Ishikawa (cell line): ENCODE results near the gene F10.

Experiments used
- CEBPB ChIP-seq: IDR thresholded peaks from 2 replicates; pipeline ENCODE4 v1.6.1; 2012
- CREB1 ChIP-seq: IDR thresholded peaks from 2 replicates; pipeline ENCODE4 v1.6.1; 2012; ENCODE audit warnings: low read depth
- EGR1 ChIP-seq: IDR thresholded peaks from 2 replicates; pipeline ENCODE4 v1.6.1; 2012
- EP300 ChIP-seq: IDR thresholded peaks from 2 replicates; pipeline ENCODE4 v1.6.1; 2012; ENCODE audit warnings: borderline replicate concordance
- FOXM1 ChIP-seq: IDR thresholded peaks from 2 replicates; pipeline ENCODE4 v1.6.1; 2012; ENCODE audit warnings: low read depth, borderline replicate concordance
- MAX ChIP-seq: IDR thresholded peaks from 2 replicates; pipeline ENCODE4 v1.6.1; 2012
- NFIC ChIP-seq: IDR thresholded peaks from 2 replicates; pipeline ENCODE4 v1.6.1; 2012
- RAD21 ChIP-seq: IDR thresholded peaks from 2 replicates; pipeline ENCODE4 v1.6.1; 2012; ENCODE audit warnings: low read depth
- REST ChIP-seq: IDR thresholded peaks from 2 replicates; pipeline ENCODE4 v1.6.1; 2012; ENCODE audit warnings: low read depth, mild to moderate bottlenecking
- TAF1 ChIP-seq: IDR thresholded peaks from 2 replicates; pipeline ENCODE4 v1.6.1; 2012; ENCODE audit warnings: low read depth, mild to moderate bottlenecking
- TCF12 ChIP-seq: IDR thresholded peaks from 2 replicates; pipeline ENCODE4 v1.6.1; 2012; ENCODE audit warnings: low read depth
- TEAD4 ChIP-seq: IDR thresholded peaks from 2 replicates; pipeline ENCODE4 v1.6.1; 2012
- USF1 ChIP-seq: IDR thresholded peaks from 2 replicates; pipeline ENCODE4 v1.6.1; 2012
- YY1 ChIP-seq: IDR thresholded peaks from 2 replicates; pipeline ENCODE4 v1.6.1; 2012; ENCODE audit warnings: low read depth
- ZBTB7A ChIP-seq: IDR thresholded peaks from 2 replicates; pipeline ENCODE4 v1.6.1; 2012; ENCODE audit warnings: low read depth

Gene F10

GRCh38 chr13:113135281-113135760 is 12.7 kb downstream of the F10 start:
- TF ChIP-seq TAF1 (no peak), CREB1 (no peak), REST (no peak), YY1 (no peak), TEAD4 (no peak), EP300 (no peak), CEBPB (no peak), FOXM1 (no peak), MAX (no peak), NFIC (no peak), EGR1 (no peak), TCF12 (no peak), USF1 (no peak), RAD21 (no peak), ZBTB7A (no peak)

GRCh38 chr13:113137691-113138298 is 15.2 kb downstream of the F10 start:
- TF ChIP-seq REST: no peak
- TF ChIP-seq YY1: no peak
- no peak for TF ChIP-seq EP300
- TF ChIP-seq USF1: no peak
- TF ChIP-seq NFIC: no peak
- no peak for TF ChIP-seq EGR1
- no peak for TF ChIP-seq TCF12
- no peak for TF ChIP-seq FOXM1
- TF ChIP-seq CREB1: no peak
- TF ChIP-seq RAD21: no peak
- TF ChIP-seq TAF1: no peak
- TF ChIP-seq CEBPB: no peak
- no peak for TF ChIP-seq TEAD4
- no peak for TF ChIP-seq MAX
- no peak for TF ChIP-seq ZBTB7A

GRCh38 chr13:113138792-113139551 is 16.4 kb downstream of the F10 start:
- TF ChIP-seq TCF12 (no peak), USF1 (no peak), ZBTB7A (no peak), EP300 (no peak), TAF1 (no peak), NFIC (no peak), RAD21 (no peak), TEAD4 (no peak), MAX (no peak), EGR1 (no peak), CREB1 (no peak), FOXM1 (no peak), REST (no peak), CEBPB (no peak), YY1 (no peak)
